Subcutaneous adipose tissue (tissue), 4 donors: ENCODE measurements around the gene WNT9A. TPM values are rescaled to one million over a fixed set of nuclear protein-coding genes. Genes with fewer than 3 reads are reported as not detected.

Experiments
- CTCF ChIP-seq: fragments of 450-650 bp; IDR thresholded peaks from one replicate; pipeline ENCODE4 v1.5.1; 2016; ENCODE audit warnings: low read depth, mild to moderate bottlenecking, control low read depth, antibody characterized with exemption, moderate library complexity
- total RNA-seq, 4 donors: library from RNA; depleted of rRNA; stranded (reverse); fragments of >200 nt; gene quantifications; one replicate each; pipeline ENCODE4 v1.1.0, GENCODE V29; 2016

WNT9A gene
- total RNA-seq, 4 donors from 2014 or later = 0.17 to 0.88 (median 0.57) TPM; not detected in 1

GRCh38 chr1:227922501-227923352 lies 25.0 kb downstream of the WNT9A start:
- TF ChIP-seq CTCF = no peak

- no peak for TF ChIP-seq CTCF
Observed at GRCh38 chr1:227921461-227922185, 26.1 kb downstream of the WNT9A start.

GRCh38 chr1:227920896-227921295 lies 26.8 kb downstream of the WNT9A start:
- no peak for TF ChIP-seq CTCF

GRCh38 chr1:227920426-227920825 lies 27.3 kb downstream of the WNT9A start:
- no peak for TF ChIP-seq CTCF

- no peak for TF ChIP-seq CTCF
Observed at GRCh38 chr1:227919906-227920305, 27.8 kb downstream of the WNT9A start.

GRCh38 chr1:227918736-227919135 lies 29.0 kb downstream of the WNT9A start:
- TF ChIP-seq CTCF = no peak

- TF ChIP-seq CTCF = no peak
Observed at GRCh38 chr1:227918083-227918700, 29.5 kb downstream of the WNT9A start.
